ENCODE data around the gene NID2. TPM values are rescaled to one million over a fixed set of nuclear protein-coding genes. Genes with fewer than 3 reads are reported as not detected.

NID2 gene
- total and polyA plus RNA-seq, 4 donors: 3.4 to 116 (median 7.8) TPM

- peak overlapping the region in 1 of 2 donors; percentile 34 for H3K9ac ChIP-seq (ENCODE audit: insufficient read depth in 1 of 2, low read length in 2 of 2)
- WGBS, 2 donors: 69 to 85% methylated on average over 7 of the region's 7 CpGs
- H3K27ac ChIP-seq (ENCODE audit: low read depth in 1 of 2, low read length in 1 of 2): peak overlapping the region; percentile 64 to 80
- peaks cover 0 to 14% (median 7%) of the 10 kb centered on the region in 4 donors for H3K36me3 ChIP-seq (ENCODE audit: control insufficient read depth in 4 of 4, insufficient read depth in 4 of 4, low read length in 4 of 4)
- ATAC-seq (ENCODE audit: insufficient read depth, low FRiP score) (no peak), DNase-seq (peak in 2 of 3 donors; percentile 51 to 81)
- H3K4me1 ChIP-seq (ENCODE audit: control insufficient read depth in 5 of 5, insufficient read depth in 5 of 5, low read length in 5 of 5): peaks cover 9 to 49% (median 36%) of the 10 kb centered on the region in 5 donors
- H3K4me3 ChIP-seq: no peak overlapping the region
- H3K9me3 ChIP-seq (ENCODE audit: control insufficient read depth in 4 of 4, insufficient read depth in 3 of 4, low read length in 3 of 4): no peaks in the 10 kb centered on the region
- no peaks in the 10 kb centered on the region for H3K27me3 ChIP-seq (ENCODE audit: control insufficient read depth in 3 of 3, insufficient read depth in 3 of 3, low read length in 2 of 3)
- TF ChIP-seq, protein P1, sequence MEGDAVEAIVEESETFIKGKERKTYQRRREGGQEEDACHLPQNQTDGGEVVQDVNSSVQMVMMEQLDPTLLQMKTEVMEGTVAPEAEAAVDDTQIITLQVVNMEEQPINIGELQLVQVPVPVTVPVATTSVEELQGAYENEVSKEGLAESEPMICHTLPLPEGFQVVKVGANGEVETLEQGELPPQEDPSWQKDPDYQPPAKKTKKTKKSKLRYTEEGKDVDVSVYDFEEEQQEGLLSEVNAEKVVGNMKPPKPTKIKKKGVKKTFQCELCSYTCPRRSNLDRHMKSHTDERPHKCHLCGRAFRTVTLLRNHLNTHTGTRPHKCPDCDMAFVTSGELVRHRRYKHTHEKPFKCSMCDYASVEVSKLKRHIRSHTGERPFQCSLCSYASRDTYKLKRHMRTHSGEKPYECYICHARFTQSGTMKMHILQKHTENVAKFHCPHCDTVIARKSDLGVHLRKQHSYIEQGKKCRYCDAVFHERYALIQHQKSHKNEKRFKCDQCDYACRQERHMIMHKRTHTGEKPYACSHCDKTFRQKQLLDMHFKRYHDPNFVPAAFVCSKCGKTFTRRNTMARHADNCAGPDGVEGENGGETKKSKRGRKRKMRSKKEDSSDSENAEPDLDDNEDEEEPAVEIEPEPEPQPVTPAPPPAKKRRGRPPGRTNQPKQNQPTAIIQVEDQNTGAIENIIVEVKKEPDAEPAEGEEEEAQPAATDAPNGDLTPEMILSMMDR (IDR thresholded peaks at IDR 0.05; ENCODE audit: control extremely low read depth, extremely low read depth): no peak
Measured at GRCh38 chr14:52052288-52052943, 16.4 kb downstream of the NID2 start.

DNA sequence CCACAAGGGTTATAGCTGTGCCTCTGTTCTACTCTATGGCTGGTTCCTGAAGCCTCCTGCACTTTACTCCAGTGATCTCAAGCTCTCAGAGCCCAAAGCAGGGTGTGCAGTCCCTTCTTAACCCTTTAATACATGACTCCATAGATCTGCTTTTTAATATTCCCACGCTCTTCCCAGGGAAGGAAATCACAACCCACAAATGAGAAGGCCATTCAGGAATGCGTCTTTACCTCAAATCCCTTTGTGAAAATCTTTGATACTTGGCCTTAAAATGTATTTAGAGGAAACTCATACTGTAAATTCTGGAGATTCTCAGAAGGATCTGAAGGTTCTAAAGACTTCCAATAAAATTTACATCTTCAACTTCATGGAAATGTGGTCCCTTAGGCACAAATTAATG is 17.0 kb downstream of the NID2 start:
- TF ChIP-seq, protein P1 (IDR thresholded peaks at IDR 0.05; ENCODE audit: control extremely low read depth, extremely low read depth): no peak
- no peaks in the 10 kb centered on the region for H3K9me3 ChIP-seq (ENCODE audit: control insufficient read depth in 4 of 4, insufficient read depth in 3 of 4, low read length in 3 of 4)
- H3K36me3 ChIP-seq (ENCODE audit: control insufficient read depth in 4 of 4, insufficient read depth in 4 of 4, low read length in 4 of 4): peaks cover 0 to 14% (median 5%) of the 10 kb centered on the region in 4 donors
- H3K4me1 ChIP-seq (ENCODE audit: control insufficient read depth in 5 of 5, insufficient read depth in 5 of 5, low read length in 5 of 5): peaks cover 9 to 49% (median 39%) of the 10 kb centered on the region in 5 donors
- no peak for ATAC-seq (ENCODE audit: insufficient read depth, low FRiP score)
- H3K9ac ChIP-seq (ENCODE audit: insufficient read depth in 1 of 2, low read length in 2 of 2): no peak overlapping the region
- H3K4me3 ChIP-seq: no peak overlapping the region
- peak overlapping the region in 1 of 2 donors; percentile 80 for H3K27ac ChIP-seq (ENCODE audit: low read depth in 1 of 2, low read length in 1 of 2)
- 46 to 70% methylated on average over 2 of the region's 2 CpGs for WGBS, 2 donors
- H3K27me3 ChIP-seq (ENCODE audit: control insufficient read depth in 3 of 3, insufficient read depth in 3 of 3, low read length in 2 of 3): no peaks in the 10 kb centered on the region
- DNase-seq: no peak

GRCh38 chr14:52051251-52051650 is 17.6 kb downstream of the NID2 start:
- DNase-seq (no peak), ATAC-seq (ENCODE audit: insufficient read depth, low FRiP score) (no peak)
- no peaks in the 10 kb centered on the region for H3K27me3 ChIP-seq (ENCODE audit: control insufficient read depth in 3 of 3, insufficient read depth in 3 of 3, low read length in 2 of 3)
- H3K36me3 ChIP-seq (ENCODE audit: control insufficient read depth in 4 of 4, insufficient read depth in 4 of 4, low read length in 4 of 4): peaks cover 0 to 14% (median 5%) of the 10 kb centered on the region in 4 donors
- no peak overlapping the region for H3K9ac ChIP-seq (ENCODE audit: insufficient read depth in 1 of 2, low read length in 2 of 2)
- TF ChIP-seq, protein P1 (IDR thresholded peaks at IDR 0.05; ENCODE audit: control extremely low read depth, extremely low read depth): no peak
- H3K27ac ChIP-seq (ENCODE audit: low read depth in 1 of 2, low read length in 1 of 2): peak overlapping the region in 1 of 2 donors; percentile 37
- no peaks in the 10 kb centered on the region for H3K9me3 ChIP-seq (ENCODE audit: control insufficient read depth in 4 of 4, insufficient read depth in 3 of 4, low read length in 3 of 4)
- peaks cover 7 to 49% (median 41%) of the 10 kb centered on the region in 5 donors for H3K4me1 ChIP-seq (ENCODE audit: control insufficient read depth in 5 of 5, insufficient read depth in 5 of 5, low read length in 5 of 5)
- 70 to 84% methylated on average over 3 of the region's 3 CpGs for WGBS, 2 donors
- H3K4me3 ChIP-seq: no peak overlapping the region
